DMS53 treated with DMSO at 0.1 percent for 48 hours (cell line): ENCODE measurements around the gene NMD3.
"Not testable (repeated sequence)": the region's sequence is repeated elsewhere in the genome, so short reads cannot be mapped to it uniquely, and the experiment has no call there.

Experiments used
- DNase-seq: peaks from one replicate; lab custom pipeline; 2025; ENCODE audit not compliant: unreplicated experiment; lab: John Stamatoyannopoulos, UW

NMD3 gene

GRCh38 chr3:161220850-161221753 lies at the start of gene NMD3:
NMD3 (plus strand) TSS chr3:161221311; CDS start chr3:161222014, 703 bp downstream.
- peak; percentile 67 for DNase-seq

- DNase-seq = peak; percentile 8
These were observed 49.2 kb upstream of the NMD3 start for GRCh38 chr3:161171639-161172552.

DNA sequence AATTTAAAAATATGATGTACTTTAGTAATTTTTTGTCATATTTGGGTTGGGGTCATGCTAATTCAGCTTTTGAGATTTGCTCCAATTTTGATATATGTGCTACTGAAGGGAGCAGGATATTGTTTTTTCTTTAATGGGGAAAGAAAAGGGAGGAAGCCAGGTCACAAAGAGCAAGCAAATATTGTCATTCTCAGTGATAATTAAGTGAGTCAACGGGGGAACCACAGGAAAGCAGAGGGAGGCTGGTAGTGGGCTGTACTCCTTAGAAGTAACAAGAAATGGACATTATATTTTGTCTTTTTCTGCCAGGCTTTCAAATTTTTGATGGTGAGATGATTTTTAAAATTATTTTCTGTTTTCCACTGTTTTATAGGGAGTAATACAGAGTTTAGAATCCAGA lies 45.6 kb upstream of the NMD3 start:
- DNase-seq = no peak

DNA sequence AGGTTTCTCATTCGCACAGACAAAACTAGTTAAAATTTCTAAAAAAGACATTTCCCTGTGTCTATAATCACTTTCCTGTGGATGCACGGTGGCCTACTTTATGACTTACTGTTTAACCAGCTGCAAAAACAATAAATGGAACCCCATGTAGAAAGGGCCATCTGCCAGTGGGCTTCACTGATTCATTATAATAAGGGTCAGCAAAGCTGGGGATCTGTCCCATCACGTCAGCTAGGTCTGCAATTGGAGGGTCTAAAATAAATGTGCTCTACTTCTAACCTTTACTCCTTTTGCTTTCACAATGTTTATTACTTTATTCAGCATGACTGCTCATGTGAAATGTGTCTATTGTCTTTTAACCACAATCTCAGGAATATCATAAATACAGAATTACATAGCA lies 43.1 kb upstream of the NMD3 start:
- no peak for DNase-seq

GRCh38 chr3:161181371-161181770 lies 39.7 kb upstream of the NMD3 start:
- not testable (repeated sequence) for DNase-seq

DNA sequence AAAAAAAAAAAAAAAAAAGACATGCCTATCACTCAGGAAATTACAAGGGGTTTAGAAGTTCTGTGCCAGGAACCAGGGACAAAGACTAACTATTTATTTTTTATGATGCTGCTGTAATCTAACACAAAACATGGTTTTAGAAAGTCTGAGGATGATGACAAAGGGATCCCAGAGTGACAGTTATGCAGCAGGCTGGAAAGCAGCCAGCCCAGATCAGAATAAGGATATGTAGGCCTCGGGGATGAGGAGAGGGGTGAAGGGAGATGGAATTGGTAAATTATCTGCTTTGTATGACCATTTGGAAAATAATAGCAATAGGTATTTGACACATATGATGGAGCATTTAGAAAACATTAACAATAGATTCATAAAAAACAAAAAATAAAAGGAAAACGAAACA lies 34.1 kb upstream of the NMD3 start:
- DNase-seq = no peak

GRCh38 chr3:161197855-161198850 lies 23.0 kb upstream of the NMD3 start:
- no peak for DNase-seq

DNA sequence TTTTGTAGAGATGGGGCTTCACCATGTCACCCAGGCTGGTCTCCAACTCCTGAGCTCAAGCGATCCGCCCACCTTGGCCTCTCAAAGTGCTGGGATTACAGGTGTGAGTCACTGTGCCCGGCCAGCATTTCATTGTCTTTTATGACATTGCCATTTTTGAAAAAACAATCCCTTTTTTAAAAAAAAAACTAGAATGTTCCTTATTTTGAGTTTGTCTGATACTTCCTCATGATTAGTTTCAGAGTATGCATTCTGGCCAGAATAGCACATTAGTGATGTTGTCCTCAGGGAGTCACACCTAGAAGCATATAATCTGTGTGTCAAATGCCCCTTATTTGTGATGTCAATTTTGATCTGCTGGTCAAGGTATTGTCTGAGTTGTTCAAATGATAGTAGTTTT lies 21.2 kb upstream of the NMD3 start:
- DNase-seq = no peak

- DNase-seq = no peak
These were observed 17.5 kb upstream of the NMD3 start for GRCh38 chr3:161203485-161204098.

DNA sequence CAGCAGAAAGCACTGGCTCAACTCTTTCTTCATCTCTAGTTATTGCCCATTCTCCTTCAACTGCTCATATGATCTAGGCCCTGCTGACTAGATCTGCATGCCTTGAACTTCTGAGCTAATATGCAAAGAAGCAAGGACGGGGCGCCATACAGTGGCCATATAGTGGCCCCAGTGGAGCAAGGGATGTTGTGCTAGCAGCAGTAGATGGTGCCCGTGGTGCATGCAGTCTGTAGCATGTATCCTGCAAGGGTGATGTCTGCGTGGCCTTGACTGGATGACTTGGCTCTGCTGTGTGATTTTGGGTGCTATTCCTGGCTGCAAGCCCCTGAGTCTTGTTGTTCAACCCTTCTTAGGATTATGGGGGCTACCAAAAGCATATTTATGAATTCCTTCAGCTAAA lies 12.2 kb upstream of the NMD3 start:
- no peak for DNase-seq

- DNase-seq = no peak
These were observed 8.8 kb upstream of the NMD3 start for GRCh38 chr3:161212171-161212771.

GRCh38 chr3:161212906-161213305 lies 8.2 kb upstream of the NMD3 start:
- DNase-seq = no peak

- DNase-seq = no peak
These were observed 7.5 kb upstream of the NMD3 start for GRCh38 chr3:161213644-161214043.

GRCh38 chr3:161215185-161215584 lies 5.9 kb upstream of the NMD3 start:
- DNase-seq = no peak

DNA sequence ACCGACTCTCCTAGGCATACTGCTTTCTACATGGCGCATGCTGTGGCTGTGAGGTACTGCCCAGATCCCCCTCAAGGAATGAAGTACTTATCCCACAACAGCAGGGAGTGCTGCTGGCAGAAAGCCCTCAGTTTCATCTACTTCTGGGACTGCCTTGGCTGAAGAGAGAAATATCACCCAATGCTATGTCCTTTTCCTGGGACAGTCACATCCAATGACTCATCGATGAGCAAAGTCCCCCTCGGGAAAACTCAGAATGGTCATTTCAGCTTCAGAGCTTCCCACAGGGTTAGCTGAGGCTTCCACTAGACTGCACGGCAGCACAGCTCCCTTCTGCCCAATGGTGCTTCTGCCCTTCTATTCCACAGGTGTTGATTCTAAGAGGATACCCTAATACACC lies 3.6 kb upstream of the NMD3 start:
- no peak for DNase-seq

GRCh38 chr3:161219495-161219894 lies 1.6 kb upstream of the NMD3 start:
- no peak for DNase-seq

- no peak for DNase-seq
These were observed 892 bp downstream of the NMD3 start for GRCh38 chr3:161221806-161222600.

GRCh38 chr3:161222662-161223061 lies 1.6 kb downstream of the NMD3 start:
- DNase-seq = no peak

DNA sequence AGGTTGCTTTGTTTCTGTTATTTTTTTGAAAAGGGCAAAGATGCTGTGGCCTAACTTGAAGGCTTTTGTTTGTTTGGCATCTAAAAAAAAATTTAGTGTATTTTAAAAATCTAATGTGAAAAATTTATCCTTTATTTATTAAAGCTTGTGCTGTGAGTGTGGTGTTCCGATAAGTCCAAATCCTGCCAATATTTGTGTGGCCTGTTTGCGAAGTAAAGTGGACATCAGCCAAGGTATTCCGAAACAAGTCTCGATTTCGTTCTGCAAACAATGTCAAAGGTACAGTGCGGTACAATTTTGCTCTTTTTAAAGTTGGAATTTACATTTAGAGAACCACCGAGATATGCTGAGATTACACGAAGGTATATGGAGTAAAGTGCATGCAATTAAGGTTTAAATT lies 3.7 kb downstream of the NMD3 start:
- no peak for DNase-seq
